K562 treated with DMSO at 1 percent for 48 hours (cell line): ENCODE results near the gene TOP2A. TPM values are rescaled to one million over a fixed set of nuclear protein-coding genes. Genes with fewer than 3 reads are reported as not detected.

Source experiments
- total RNA-seq: library from RNA; unstranded; fragments of 300-600 nt; gene quantifications from 2 replicates; pipeline ENCODE4 v1.2.3, GENCODE V29; 2022; ENCODE audit warnings: low replicate concordance; ENCODE audit errors: extremely low read depth

TOP2A gene, protein sequence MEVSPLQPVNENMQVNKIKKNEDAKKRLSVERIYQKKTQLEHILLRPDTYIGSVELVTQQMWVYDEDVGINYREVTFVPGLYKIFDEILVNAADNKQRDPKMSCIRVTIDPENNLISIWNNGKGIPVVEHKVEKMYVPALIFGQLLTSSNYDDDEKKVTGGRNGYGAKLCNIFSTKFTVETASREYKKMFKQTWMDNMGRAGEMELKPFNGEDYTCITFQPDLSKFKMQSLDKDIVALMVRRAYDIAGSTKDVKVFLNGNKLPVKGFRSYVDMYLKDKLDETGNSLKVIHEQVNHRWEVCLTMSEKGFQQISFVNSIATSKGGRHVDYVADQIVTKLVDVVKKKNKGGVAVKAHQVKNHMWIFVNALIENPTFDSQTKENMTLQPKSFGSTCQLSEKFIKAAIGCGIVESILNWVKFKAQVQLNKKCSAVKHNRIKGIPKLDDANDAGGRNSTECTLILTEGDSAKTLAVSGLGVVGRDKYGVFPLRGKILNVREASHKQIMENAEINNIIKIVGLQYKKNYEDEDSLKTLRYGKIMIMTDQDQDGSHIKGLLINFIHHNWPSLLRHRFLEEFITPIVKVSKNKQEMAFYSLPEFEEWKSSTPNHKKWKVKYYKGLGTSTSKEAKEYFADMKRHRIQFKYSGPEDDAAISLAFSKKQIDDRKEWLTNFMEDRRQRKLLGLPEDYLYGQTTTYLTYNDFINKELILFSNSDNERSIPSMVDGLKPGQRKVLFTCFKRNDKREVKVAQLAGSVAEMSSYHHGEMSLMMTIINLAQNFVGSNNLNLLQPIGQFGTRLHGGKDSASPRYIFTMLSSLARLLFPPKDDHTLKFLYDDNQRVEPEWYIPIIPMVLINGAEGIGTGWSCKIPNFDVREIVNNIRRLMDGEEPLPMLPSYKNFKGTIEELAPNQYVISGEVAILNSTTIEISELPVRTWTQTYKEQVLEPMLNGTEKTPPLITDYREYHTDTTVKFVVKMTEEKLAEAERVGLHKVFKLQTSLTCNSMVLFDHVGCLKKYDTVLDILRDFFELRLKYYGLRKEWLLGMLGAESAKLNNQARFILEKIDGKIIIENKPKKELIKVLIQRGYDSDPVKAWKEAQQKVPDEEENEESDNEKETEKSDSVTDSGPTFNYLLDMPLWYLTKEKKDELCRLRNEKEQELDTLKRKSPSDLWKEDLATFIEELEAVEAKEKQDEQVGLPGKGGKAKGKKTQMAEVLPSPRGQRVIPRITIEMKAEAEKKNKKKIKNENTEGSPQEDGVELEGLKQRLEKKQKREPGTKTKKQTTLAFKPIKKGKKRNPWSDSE (N-terminal part only)
- 1,142 TPM in 1 of 2 replicates, not detected in the other for total RNA-seq

DNA sequence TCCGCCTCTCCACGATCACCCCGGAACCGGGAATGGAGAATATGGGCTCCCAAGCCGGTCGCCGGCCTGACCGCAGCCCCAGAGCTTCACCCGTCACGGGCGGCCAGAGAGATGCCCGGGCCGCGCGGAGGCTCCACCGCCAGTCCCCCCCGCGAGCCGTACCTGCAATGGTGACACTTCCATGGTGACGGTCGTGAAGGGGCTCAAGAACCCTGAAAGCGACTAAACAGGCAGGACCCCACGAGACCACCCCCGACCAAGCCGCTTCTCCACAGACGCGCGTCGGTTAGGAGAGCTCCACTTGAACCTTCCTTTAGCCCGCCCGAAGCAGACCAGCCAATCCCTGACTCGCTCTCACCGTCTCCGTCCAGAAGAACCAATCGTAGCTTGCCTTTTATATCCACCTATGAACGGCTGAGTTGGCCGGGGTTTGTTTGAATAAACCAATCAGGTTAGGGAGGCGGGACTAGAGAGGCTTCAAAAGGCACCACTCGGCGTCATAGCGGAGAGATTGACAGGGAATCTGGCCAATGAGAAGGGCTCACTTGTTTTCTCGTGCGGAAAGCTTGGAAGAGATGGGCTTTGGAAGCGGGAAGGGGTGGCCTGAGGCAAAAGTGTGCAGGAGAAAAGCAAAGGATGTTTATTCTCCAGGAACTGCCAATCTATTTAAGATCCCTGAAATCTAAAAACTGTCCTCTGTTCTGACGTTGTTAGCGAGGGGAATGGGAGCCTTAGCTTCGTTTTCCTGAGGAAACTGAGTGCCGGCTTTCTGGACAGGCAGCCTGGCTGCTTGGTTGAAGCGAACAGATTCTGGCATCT, at the start of gene TOP2A:
Gene TOP2A, minus strand, starts transcription at position 288 of the 819 bp plus-strand sequence. Its CDS starts 105 bp downstream, at position 183.

DNA sequence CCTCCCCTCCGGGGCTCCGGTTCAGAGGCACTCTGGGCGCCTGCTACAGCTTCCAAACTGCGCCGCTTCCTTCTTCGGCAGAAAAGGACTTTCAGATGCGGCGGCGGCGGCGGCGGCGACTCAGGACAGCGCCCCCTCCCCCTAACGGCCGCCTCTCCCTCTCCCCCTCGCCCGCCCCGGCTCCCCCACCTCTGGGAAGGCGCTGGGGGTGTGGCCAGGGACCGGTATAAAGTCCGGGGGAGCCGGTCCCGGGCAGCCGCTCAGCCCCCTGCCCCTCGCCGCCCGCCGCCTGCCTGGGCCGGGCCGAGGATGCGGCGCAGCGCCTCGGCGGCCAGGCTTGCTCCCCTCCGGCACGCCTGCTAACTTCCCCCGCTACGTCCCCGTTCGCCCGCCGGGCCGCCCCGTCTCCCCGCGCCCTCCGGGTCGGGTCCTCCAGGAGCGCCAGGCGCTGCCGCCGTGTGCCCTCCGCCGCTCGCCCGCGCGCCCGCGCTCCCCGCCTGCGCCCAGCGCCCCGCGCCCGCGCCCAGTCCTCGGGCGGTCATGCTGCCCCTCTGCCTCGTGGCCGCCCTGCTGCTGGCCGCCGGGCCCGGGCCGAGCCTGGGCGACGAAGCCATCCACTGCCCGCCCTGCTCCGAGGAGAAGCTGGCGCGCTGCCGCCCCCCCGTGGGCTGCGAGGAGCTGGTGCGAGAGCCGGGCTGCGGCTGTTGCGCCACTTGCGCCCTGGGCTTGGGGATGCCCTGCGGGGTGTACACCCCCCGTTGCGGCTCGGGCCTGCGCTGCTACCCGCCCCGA, 25.7 kb upstream of the TOP2A start, which contains the start of gene IGFBP4:
Gene IGFBP4, plus strand, starts transcription at position 255 of the 792 bp plus-strand sequence. Its CDS starts 286 bp downstream, at position 541.

GRCh38 chr17:40364121-40364861, 53.4 kb downstream of the TOP2A start, which contains the start of gene GJD3:
Gene GJD3, minus strand, starts transcription at chr17:40364737. Its CDS starts 922 bp downstream, at chr17:40363815.

Other genes starting within 250 kb of the TOP2A start
- not detected in 2 replicates for gene RAPGEFL1, start 240.4 kb downstream of the TOP2A start, total RNA-seq
- not detected in 2 replicates for gene WIPF2, start 198.6 kb downstream of the TOP2A start, total RNA-seq
- not detected in 2 replicates for gene CDC6, start 130.0 kb downstream of the TOP2A start, total RNA-seq
- not detected in 2 replicates for gene RARA, start 108.7 kb downstream of the TOP2A start, total RNA-seq
- not detected in 2 replicates for gene GJD3, start 53.2 kb downstream of the TOP2A start, total RNA-seq
- gene IGFBP4, start 25.6 kb upstream of the TOP2A start, total RNA-seq: not detected in 2 replicates
- not detected in 2 replicates for gene TNS4, start 83.7 kb upstream of the TOP2A start, total RNA-seq
- not detected in 2 replicates for gene CCR7, start 147.6 kb upstream of the TOP2A start, total RNA-seq
- not detected in 2 replicates for gene SMARCE1, start 229.9 kb upstream of the TOP2A start, total RNA-seq
- not detected in 2 replicates for gene KRT222, start 247.3 kb upstream of the TOP2A start, total RNA-seq